Activated B cell treated with CpG ODN at 0.5 μM for 24 hours (primary cell): ENCODE data around the gene REST. TPM values are rescaled to one million over a fixed set of nuclear protein-coding genes. Genes with fewer than 3 reads are reported as not detected.
A peak's percentile ranks its signal among the peaks of the same experiment; 100 is the strongest.

Source experiments
- ATAC-seq: fragments of 200-7000 bp; cut with Tn5 transposase; one replicate; pipeline ENCODE4 v1.10.0; 2021; ENCODE audit warnings: low read depth, mild to moderate bottlenecking, moderate library complexity
- CTCF ChIA-PET: fragments of 350-600 bp; sonication (Branson Sonifier 250); formaldehyde crosslinking; loops from one replicate; lab custom pipeline; 2021; ENCODE audit warnings: antibody characterized with exemption; lab: Charles Lee
- POLR2A ChIA-PET: fragments of 350-600 bp; sonication (Branson Sonifier 250); formaldehyde crosslinking; loops from one replicate; lab custom pipeline; 2021; ENCODE audit warnings: antibody characterized with exemption; lab: Charles Lee
- DNase-seq: peaks from one replicate; pipeline ENCODE4 v3.0.0; 2022
- H3K27ac Mint-ChIP-seq: one replicate; pipeline ENCODE4 v1.8.0; 2020; ENCODE audit warnings: mixed read lengths
- H3K27me3 Mint-ChIP-seq: one replicate; pipeline ENCODE4 v1.8.0; 2021; ENCODE audit warnings: mixed read lengths
- H3K36me3 Mint-ChIP-seq: one replicate; pipeline ENCODE4 v1.8.0; 2021; ENCODE audit warnings: low read depth, mixed read lengths
- H3K4me1 Mint-ChIP-seq: one replicate; pipeline ENCODE4 v1.8.0; 2021; ENCODE audit warnings: mixed read lengths
- H3K4me3 Mint-ChIP-seq: one replicate; pipeline ENCODE4 v1.8.0; 2020; ENCODE audit warnings: mild to moderate bottlenecking, mixed read lengths
- H3K9me3 Mint-ChIP-seq: one replicate; pipeline ENCODE4 v1.8.0; 2020; ENCODE audit warnings: mixed read lengths
- intact Hi-C: fragments of 100-400 bp; cut with micrococcal nuclease; formaldehyde crosslinking; loops from one replicate; pipeline ENCODE4 v1.15.1; 2024
- total RNA-seq: library from RNA; stranded (reverse); gene quantifications from 2 replicates; pipeline ENCODE4 v1.2.3, GENCODE V29; 2022
- TF ChIP-seq, protein P1 (sequence below): fragments of 200-600 bp; IDR thresholded peaks from one replicate; pipeline ENCODE4 v1.8.0; 2022; ENCODE audit warnings: antibody characterized with exemption, mild to moderate bottlenecking

REST gene, protein sequence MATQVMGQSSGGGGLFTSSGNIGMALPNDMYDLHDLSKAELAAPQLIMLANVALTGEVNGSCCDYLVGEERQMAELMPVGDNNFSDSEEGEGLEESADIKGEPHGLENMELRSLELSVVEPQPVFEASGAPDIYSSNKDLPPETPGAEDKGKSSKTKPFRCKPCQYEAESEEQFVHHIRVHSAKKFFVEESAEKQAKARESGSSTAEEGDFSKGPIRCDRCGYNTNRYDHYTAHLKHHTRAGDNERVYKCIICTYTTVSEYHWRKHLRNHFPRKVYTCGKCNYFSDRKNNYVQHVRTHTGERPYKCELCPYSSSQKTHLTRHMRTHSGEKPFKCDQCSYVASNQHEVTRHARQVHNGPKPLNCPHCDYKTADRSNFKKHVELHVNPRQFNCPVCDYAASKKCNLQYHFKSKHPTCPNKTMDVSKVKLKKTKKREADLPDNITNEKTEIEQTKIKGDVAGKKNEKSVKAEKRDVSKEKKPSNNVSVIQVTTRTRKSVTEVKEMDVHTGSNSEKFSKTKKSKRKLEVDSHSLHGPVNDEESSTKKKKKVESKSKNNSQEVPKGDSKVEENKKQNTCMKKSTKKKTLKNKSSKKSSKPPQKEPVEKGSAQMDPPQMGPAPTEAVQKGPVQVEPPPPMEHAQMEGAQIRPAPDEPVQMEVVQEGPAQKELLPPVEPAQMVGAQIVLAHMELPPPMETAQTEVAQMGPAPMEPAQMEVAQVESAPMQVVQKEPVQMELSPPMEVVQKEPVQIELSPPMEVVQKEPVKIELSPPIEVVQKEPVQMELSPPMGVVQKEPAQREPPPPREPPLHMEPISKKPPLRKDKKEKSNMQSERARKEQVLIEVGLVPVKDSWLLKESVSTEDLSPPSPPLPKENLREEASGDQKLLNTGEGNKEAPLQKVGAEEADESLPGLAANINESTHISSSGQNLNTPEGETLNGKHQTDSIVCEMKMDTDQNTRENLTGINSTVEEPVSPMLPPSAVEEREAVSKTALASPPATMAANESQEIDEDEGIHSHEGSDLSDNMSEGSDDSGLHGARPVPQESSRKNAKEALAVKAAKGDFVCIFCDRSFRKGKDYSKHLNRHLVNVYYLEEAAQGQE
- total RNA-seq = 48.3 and 49.1 TPM in 2 replicates

DNA sequence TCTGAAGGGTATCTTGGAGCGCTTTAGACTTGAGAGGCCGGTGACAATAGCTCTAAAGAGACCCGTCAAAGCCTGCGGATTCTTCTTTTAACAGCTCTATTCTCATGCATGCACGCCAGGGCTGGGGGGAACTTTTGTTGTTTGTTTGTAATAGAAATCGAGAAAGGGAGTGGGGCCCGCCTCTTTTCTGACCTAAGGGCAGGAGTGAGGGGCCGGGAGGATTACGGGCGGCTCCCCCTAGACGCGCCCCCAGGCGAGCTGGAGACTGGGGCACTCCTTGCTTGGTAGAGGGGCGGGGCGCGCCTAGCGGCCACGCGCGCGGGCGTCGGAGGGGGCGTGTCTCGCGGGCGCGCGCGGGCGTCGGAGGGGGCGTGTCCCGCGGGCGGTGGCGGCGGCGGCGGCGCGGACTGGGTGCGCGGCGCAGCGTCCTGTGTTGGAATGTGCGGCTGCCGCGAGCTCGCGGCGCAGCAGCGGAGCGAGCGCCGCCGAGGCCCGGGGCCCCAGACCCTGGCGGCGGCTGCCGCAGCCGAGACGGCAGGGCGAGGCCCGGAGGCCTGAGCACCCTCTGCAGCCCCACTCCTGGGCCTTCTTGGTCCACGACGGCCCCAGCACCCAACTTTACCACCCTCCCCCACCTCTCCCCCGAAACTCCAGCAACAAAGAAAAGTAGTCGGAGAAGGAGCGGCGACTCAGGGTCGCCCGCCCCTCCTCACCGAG lies at the start of gene REST:
TSS of gene REST (plus strand) at position 412 of the 717 bp plus-strand sequence. CDS start 2,739 bp downstream, outside the sequence.
- Mint-ChIP-seq H3K4me3 (peak within 1 kb of the TSS; percentile 91), H3K4me1 (peaks cover 41% of the 10 kb centered on the region), H3K36me3 (peaks cover 15% of the 10 kb centered on the region), H3K27me3 (no peaks in the 10 kb centered on the region), H3K9me3 (no peaks in the 10 kb centered on the region), H3K27ac (peak within 1 kb of the TSS; percentile 77)
- CTCF ChIA-PET = interaction anchor here (0.8 to 2.8 kb wide), 3 partner anchors 70 to 959 kb away, joined by 3 to 17 read pairs (median 4); partner anchors contain the start of genes CEP135, NOA1 and POLR2B
- POLR2A ChIA-PET = interaction anchor here (0.6 to 4.5 kb wide), 8 partner anchors 10 to 1512 kb away, joined by 3 to 127 read pairs (median 5); partner anchors contain the start of genes AASDH, NOA1, PAICS and POLR2B
- DNase-seq = peak; percentile 90
- TF ChIP-seq, protein P1, sequence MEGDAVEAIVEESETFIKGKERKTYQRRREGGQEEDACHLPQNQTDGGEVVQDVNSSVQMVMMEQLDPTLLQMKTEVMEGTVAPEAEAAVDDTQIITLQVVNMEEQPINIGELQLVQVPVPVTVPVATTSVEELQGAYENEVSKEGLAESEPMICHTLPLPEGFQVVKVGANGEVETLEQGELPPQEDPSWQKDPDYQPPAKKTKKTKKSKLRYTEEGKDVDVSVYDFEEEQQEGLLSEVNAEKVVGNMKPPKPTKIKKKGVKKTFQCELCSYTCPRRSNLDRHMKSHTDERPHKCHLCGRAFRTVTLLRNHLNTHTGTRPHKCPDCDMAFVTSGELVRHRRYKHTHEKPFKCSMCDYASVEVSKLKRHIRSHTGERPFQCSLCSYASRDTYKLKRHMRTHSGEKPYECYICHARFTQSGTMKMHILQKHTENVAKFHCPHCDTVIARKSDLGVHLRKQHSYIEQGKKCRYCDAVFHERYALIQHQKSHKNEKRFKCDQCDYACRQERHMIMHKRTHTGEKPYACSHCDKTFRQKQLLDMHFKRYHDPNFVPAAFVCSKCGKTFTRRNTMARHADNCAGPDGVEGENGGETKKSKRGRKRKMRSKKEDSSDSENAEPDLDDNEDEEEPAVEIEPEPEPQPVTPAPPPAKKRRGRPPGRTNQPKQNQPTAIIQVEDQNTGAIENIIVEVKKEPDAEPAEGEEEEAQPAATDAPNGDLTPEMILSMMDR = no peak
- intact Hi-C loops = loop anchor here (1.0 to 5.0 kb wide), 10 partner anchors 70 to 1511 kb away; partner anchors contain the start of genes CEP135, CLOCK, EXOC1 and NOA1
- ATAC-seq = peak; percentile 59

DNA sequence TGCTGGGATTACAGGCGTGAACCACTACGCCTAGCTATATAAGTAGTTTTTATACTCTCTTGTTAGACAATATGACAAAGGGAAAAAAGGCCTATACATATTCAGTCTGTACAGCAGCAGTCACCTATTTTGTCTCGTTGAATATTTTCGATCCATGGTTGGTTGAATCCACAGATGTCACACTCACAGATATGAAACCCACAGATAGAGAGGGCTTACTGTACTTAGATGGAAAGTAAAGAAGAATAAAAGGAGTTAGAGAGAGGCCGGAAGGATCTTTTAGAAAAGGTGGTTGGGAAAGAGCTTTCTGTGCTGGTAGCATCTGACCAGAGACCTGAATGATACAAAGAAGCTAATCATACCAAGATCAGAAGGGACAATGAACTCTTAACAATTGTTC lies 47.9 kb upstream of the REST start:
- Mint-ChIP-seq H3K36me3 (no peaks in the 10 kb centered on the region), H3K9me3 (no peaks in the 10 kb centered on the region), H3K4me3 (no peak overlapping the region), H3K4me1 (peaks cover 8% of the 10 kb centered on the region), H3K27me3 (no peaks in the 10 kb centered on the region), H3K27ac (no peak overlapping the region)
- POLR2A ChIA-PET = no interaction called here
- CTCF ChIA-PET = no interaction called here
- no peak for DNase-seq
- intact Hi-C loops = no loop called here
- peak; percentile 14 for ATAC-seq
- TF ChIP-seq, protein P1 = no peak

DNA sequence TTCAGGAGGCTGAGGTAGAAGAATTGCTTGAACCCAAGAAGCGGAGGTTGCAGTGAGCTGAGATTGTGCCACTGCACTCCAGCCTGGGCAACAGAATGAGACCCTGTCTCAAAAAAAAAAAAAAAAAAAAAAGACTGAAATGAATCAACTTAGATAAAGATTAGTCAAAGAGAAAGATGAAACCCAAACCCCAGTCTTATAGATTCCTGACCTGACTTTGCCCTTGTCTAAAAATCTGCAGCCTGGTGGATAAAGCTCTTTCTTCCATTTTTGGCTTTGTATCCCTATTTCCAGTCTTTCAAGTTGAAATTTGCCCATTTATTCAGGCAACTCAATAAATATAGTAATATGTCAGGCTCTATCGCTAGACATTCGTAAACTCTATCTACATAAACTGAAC lies 46.9 kb upstream of the REST start:
- TF ChIP-seq, protein P1 = no peak
- Mint-ChIP-seq H3K27me3 (no peaks in the 10 kb centered on the region), H3K27ac (no peak overlapping the region), H3K4me3 (no peak overlapping the region), H3K36me3 (no peaks in the 10 kb centered on the region), H3K9me3 (no peaks in the 10 kb centered on the region), H3K4me1 (peaks cover 8% of the 10 kb centered on the region)
- ChIA-PET POLR2A (no interaction called here), CTCF (no interaction called here)
- intact Hi-C loops = no loop called here
- DNase-seq = no peak
- no peak for ATAC-seq

DNA sequence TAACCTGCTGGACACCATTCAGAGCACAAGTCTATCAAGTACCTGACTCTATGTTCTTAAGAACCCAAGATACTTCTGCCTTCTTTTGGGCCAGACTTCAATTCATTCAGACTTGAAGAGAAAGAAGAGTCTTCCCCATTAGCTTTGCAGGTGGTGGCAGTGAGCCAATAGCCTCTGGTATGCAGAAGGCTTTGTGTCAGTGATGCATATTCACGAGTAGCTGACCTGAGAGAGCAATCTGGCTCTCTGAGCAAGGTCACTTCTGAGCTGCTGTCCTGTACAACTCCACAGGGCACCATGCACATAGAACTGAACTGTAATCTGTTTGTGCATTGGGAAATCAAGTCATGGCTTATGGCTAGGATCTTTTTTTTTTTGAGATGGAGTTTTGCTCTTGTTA lies 46.3 kb upstream of the REST start:
- TF ChIP-seq, protein P1 = no peak
- H3K4me3 Mint-ChIP-seq = no peak overlapping the region
- no peak overlapping the region for H3K27ac Mint-ChIP-seq
- ATAC-seq (no peak), DNase-seq (no peak)
- POLR2A ChIA-PET = interaction anchor here (0.7 kb wide), 1 partner anchor 100 kb away, joined by 6 read pairs; no protein-coding TSS in a partner anchor
- CTCF ChIA-PET = no interaction called here
- intact Hi-C loops = no loop called here
- peaks cover 8% of the 10 kb centered on the region for H3K4me1 Mint-ChIP-seq
- H3K9me3 Mint-ChIP-seq = no peaks in the 10 kb centered on the region
- no peaks in the 10 kb centered on the region for H3K27me3 Mint-ChIP-seq
- no peaks in the 10 kb centered on the region for H3K36me3 Mint-ChIP-seq
